Stimulated activated CD8-positive, alpha-beta memory T cell treated with anti-CD3 and anti-CD28 coated beads, Interleukin-15, amount 100 ng/mL, for 24 hours (primary cell): ENCODE measurements around the gene TMEM121B.
A peak's percentile ranks its signal among the peaks of the same experiment; 100 is the strongest.

Source experiments
- DNase-seq: peaks from one replicate; pipeline ENCODE4 v3.0.0-alpha.2; 2020; ENCODE audit warnings: low read depth

TMEM121B gene

GRCh38 chr22:17091851-17092250 lies 29.3 kb downstream of the TMEM121B start:
- DNase-seq = no peak

GRCh38 chr22:17090550-17090949 lies 30.6 kb downstream of the TMEM121B start:
- no peak for DNase-seq

- DNase-seq = no peak
Measured at GRCh38 chr22:17087498-17088131, 33.5 kb downstream of the TMEM121B start.

GRCh38 chr22:17086788-17087497 lies 34.2 kb downstream of the TMEM121B start:
- DNase-seq = no peak

- DNase-seq = no peak
Measured at GRCh38 chr22:17086296-17086695, 34.9 kb downstream of the TMEM121B start.

GRCh38 chr22:17085277-17086181 lies 35.6 kb downstream of the TMEM121B start:
- DNase-seq = no peak

DNA sequence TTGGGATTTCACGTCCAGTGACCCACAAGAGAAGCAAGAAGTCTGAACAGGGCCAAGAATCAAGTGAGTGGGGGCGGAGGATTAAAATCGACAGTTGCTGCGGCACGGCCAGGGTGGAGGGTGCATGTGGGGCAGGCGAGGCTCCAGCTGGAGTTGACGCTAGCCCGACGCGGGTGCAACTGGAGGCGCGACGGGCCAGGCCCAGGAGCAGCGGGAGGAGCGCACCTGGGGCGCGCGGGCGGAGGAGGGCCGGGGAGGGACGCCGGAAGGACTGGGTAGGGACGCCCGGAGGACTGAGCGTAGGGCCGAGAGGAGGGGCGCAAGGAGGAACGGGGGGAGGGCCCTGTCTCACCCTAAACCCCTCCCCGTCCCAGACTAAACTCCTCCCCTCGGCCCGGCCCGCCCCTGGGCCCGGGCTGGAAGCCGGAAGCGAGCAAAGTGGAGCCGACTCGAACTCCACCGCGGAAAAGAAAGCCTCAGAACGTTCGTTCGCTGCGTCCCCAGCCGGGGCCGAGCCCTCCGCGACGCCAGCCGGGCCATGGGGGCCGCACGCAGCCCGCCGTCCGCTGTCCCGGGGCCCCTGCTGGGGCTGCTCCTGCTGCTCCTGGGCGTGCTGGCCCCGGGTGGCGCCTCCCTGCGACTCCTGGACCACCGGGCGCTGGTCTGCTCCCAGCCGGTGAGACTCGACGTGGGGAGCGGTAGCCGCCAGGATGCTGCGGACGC lies 36.4 kb downstream of the TMEM121B start, which contains the start of gene IL17RA:
IL17RA (plus strand) TSS at position 447 of the 723 bp plus-strand sequence; CDS start at position 539, 92 bp downstream.
- DNase-seq = peak; percentile 72

- DNase-seq = no peak
Measured at GRCh38 chr22:17083811-17084441, 37.2 kb downstream of the TMEM121B start.

DNA sequence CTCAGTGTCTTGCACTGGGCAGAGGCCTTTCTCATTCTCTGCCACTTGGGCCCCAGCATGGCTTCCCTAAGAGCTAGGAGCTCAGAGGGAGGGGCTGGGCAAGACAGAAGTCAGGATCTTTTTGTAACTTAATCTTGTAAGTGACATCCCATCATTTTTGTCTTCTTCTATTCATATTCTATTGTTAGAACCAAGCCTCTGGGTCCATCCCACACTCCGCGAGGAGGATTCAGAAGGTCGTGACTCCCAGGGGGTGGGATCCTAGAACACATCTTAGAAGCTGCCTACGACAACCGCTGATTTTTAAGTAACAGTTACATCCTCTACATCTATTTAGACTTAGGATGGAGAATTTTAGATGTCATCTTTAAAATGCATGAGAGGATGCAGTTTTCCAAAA lies 37.9 kb downstream of the TMEM121B start:
- no peak for DNase-seq

DNA sequence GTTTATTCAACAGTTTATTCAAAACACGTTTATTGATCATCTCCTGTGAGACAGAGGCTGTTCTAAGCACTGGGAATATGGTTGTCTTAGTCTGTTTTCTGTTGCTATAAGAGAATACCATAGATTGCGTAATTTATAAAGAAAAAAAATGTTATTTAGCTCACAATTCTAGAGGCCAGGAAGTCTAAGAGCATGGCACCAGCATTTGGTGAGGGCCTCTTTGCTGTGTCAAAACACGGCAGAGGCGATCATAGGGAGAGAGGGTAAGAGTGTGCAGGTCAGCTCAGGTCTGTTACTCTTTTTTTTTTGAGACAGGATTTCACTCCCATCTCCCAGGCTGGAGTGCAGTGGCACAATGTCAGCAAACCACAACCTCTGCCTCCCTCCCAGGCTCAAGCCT lies 41.6 kb downstream of the TMEM121B start:
- DNase-seq = no peak

DNA sequence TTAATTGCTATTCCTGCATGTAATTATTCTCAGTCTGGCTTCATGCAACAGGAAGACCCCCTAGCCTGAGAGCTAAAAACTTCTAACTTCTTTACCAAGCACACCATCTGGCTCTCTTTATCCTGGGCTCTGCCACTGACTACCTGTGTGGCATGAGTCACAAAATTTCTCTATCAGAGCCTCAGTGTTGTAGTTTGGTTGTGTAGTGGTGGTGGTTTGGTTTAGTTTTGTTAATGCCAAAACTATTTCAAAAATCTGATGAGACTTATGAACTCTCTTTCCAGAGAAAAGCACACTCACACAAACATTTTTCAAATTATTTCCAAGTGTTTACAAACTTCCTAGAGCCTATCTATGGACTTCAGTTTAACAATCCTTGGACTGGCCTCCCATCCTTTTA lies 43.9 kb downstream of the TMEM121B start:
- DNase-seq = no peak

- no peak for DNase-seq
Measured at GRCh38 chr22:17074648-17075002, 46.5 kb downstream of the TMEM121B start.

GRCh38 chr22:17072877-17073276 lies 48.3 kb downstream of the TMEM121B start:
- DNase-seq = no peak
